WTC11 (cell line): ENCODE data around the gene GIMAP7.
"Not testable (repeated sequence)": the region's sequence is repeated elsewhere in the genome, so short reads cannot be mapped to it uniquely, and the experiment has no call there.

Source experiments
- ATF2 ChIP-seq: sonication (generic); formaldehyde crosslinking; IDR thresholded peaks from 2 replicates; pipeline ENCODE4 v1.8.1; 2022; ENCODE audit warnings: low read depth, missing genetic modification reagents, borderline replicate concordance
- CBFB ChIP-seq: sonication (generic); formaldehyde crosslinking; IDR thresholded peaks from 2 replicates; pipeline ENCODE4 v1.8.1; 2022; ENCODE audit warnings: mild to moderate bottlenecking, low read depth, missing genetic modification reagents
- CREB1 ChIP-seq: sonication (generic); formaldehyde crosslinking; IDR thresholded peaks from 2 replicates; pipeline ENCODE4 v1.8.0; 2023; ENCODE audit warnings: mild to moderate bottlenecking, missing genetic modification reagents
- CREM ChIP-seq: sonication (generic); formaldehyde crosslinking; IDR thresholded peaks from 2 replicates; pipeline ENCODE4 v1.8.1; 2022; ENCODE audit warnings: mild to moderate bottlenecking, missing genetic modification reagents, moderate library complexity
- CTCF ChIP-seq: fragments of 200-600 bp; IDR thresholded peaks from 2 replicates; pipeline ENCODE4 v1.8.0; 2022; ENCODE audit warnings: antibody characterized with exemption
- ESRRA ChIP-seq: sonication (generic); formaldehyde crosslinking; IDR thresholded peaks from 2 replicates; pipeline ENCODE4 v1.8.1; 2022; ENCODE audit warnings: mild to moderate bottlenecking, missing genetic modification reagents, borderline replicate concordance
- FOXP1 ChIP-seq: sonication (generic); formaldehyde crosslinking; IDR thresholded peaks from 2 replicates; pipeline ENCODE4 v1.8.0; 2022; ENCODE audit warnings: missing genetic modification reagents, mild to moderate bottlenecking, moderate library complexity, borderline replicate concordance
- JUN ChIP-seq: sonication (generic); formaldehyde crosslinking; IDR thresholded peaks from 2 replicates; pipeline ENCODE4 v1.8.0; 2023; ENCODE audit warnings: mild to moderate bottlenecking, missing genetic modification reagents
- NR2C2 ChIP-seq: sonication (generic); formaldehyde crosslinking; IDR thresholded peaks from 2 replicates; pipeline ENCODE4 v1.8.0; 2022; ENCODE audit warnings: mild to moderate bottlenecking, missing genetic modification reagents
- ZNF121 ChIP-seq: sonication (generic); formaldehyde crosslinking; IDR thresholded peaks from 2 replicates; pipeline ENCODE4 v1.8.0; 2023; ENCODE audit warnings: missing genetic modification reagents
- TF ChIP-seq, protein P1 (sequence below): sonication (generic); formaldehyde crosslinking; IDR thresholded peaks from 2 replicates; pipeline ENCODE4 v1.8.0; 2022; ENCODE audit warnings: missing genetic modification reagents
- TF ChIP-seq, protein P2 (sequence below): sonication (generic); formaldehyde crosslinking; IDR thresholded peaks from 2 replicates; pipeline ENCODE4 v1.8.0; 2022; ENCODE audit warnings: mild to moderate bottlenecking, missing genetic modification reagents
- TF ChIP-seq, protein P3 (sequence below): sonication (generic); formaldehyde crosslinking; IDR thresholded peaks from 2 replicates; pipeline ENCODE4 v1.8.1; 2022; ENCODE audit warnings: mild to moderate bottlenecking, moderate library complexity, missing genetic modification reagents

GRCh38 chr7:150484071-150484470 is 30.6 kb upstream of the GIMAP7 start:
- TF ChIP-seq, protein P1, sequence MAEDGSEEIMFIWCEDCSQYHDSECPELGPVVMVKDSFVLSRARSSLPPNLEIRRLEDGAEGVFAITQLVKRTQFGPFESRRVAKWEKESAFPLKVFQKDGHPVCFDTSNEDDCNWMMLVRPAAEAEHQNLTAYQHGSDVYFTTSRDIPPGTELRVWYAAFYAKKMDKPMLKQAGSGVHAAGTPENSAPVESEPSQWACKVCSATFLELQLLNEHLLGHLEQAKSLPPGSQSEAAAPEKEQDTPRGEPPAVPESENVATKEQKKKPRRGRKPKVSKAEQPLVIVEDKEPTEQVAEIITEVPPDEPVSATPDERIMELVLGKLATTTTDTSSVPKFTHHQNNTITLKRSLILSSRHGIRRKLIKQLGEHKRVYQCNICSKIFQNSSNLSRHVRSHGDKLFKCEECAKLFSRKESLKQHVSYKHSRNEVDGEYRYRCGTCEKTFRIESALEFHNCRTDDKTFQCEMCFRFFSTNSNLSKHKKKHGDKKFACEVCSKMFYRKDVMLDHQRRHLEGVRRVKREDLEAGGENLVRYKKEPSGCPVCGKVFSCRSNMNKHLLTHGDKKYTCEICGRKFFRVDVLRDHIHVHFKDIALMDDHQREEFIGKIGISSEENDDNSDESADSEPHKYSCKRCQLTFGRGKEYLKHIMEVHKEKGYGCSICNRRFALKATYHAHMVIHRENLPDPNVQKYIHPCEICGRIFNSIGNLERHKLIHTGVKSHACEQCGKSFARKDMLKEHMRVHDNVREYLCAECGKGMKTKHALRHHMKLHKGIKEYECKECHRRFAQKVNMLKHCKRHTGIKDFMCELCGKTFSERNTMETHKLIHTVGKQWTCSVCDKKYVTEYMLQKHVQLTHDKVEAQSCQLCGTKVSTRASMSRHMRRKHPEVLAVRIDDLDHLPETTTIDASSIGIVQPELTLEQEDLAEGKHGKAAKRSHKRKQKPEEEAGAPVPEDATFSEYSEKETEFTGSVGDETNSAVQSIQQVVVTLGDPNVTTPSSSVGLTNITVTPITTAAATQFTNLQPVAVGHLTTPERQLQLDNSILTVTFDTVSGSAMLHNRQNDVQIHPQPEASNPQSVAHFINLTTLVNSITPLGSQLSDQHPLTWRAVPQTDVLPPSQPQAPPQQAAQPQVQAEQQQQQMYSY (CRISPR knock-in tag) = not testable (repeated sequence)
- TF ChIP-seq ESRRA (CRISPR knock-in tag); ZNF121; CREB1; CTCF; CREM; CBFB (CRISPR knock-in tag); NR2C2 (CRISPR knock-in tag); JUN (CRISPR knock-in tag); ATF2 (CRISPR knock-in tag); FOXP1 (CRISPR knock-in tag): not testable (repeated sequence)
- TF ChIP-seq, protein P2, sequence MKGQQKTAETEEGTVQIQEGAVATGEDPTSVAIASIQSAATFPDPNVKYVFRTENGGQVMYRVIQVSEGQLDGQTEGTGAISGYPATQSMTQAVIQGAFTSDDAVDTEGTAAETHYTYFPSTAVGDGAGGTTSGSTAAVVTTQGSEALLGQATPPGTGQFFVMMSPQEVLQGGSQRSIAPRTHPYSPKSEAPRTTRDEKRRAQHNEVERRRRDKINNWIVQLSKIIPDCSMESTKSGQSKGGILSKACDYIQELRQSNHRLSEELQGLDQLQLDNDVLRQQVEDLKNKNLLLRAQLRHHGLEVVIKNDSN (CRISPR knock-in tag) = not testable (repeated sequence)
- TF ChIP-seq, protein P3, sequence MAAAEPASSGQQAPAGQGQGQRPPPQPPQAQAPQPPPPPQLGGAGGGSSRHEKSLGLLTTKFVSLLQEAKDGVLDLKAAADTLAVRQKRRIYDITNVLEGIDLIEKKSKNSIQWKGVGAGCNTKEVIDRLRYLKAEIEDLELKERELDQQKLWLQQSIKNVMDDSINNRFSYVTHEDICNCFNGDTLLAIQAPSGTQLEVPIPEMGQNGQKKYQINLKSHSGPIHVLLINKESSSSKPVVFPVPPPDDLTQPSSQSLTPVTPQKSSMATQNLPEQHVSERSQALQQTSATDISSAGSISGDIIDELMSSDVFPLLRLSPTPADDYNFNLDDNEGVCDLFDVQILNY (CRISPR knock-in tag) = not testable (repeated sequence)
